CD4-positive, alpha-beta T cell treated with Interleukin-15 for 1 hour (primary cell): Measurements from ENCODE around the gene SLC23A3.

ENCODE experiments used
- DNase-seq: peaks from one replicate; pipeline ENCODE4 v3.0.0-alpha.2; 2020

Gene SLC23A3

GRCh38 chr2:219169930-219170654 is at the start of gene SLC23A3:
TSS of gene SLC23A3 (minus strand) at chr2:219170029. CDS start at chr2:219169984, 45 bp downstream.
- no peak for DNase-seq

- peak; percentile 88 for DNase-seq
Observed at GRCh38 chr2:219218732-219219701, 49.2 kb upstream of the SLC23A3 start, which contains the start of gene ABCB6. TSS of gene ABCB6 (minus strand) at chr2:219218958. CDS start at chr2:219218673, 285 bp downstream.

- no peak for DNase-seq
Observed at GRCh38 chr2:219218217-219218731, 48.4 kb upstream of the SLC23A3 start.

- DNase-seq, result peak; percentile 7
Observed at GRCh38 chr2:219216535-219216915, 46.7 kb upstream of the SLC23A3 start.

GRCh38 chr2:219215871-219216534 is 46.2 kb upstream of the SLC23A3 start:
- peak; percentile 12 for DNase-seq

- no peak for DNase-seq
Observed at GRCh38 chr2:219214786-219215185, 45.0 kb upstream of the SLC23A3 start.

- no peak for DNase-seq
Observed at GRCh38 chr2:219214141-219214540, 44.3 kb upstream of the SLC23A3 start.

GRCh38 chr2:219213486-219214071 is 43.8 kb upstream of the SLC23A3 start:
- DNase-seq, result no peak

GRCh38 chr2:219213026-219213415 is 43.2 kb upstream of the SLC23A3 start:
- DNase-seq, result no peak

- no peak for DNase-seq
Observed at GRCh38 chr2:219210886-219211362, 41.1 kb upstream of the SLC23A3 start.

- DNase-seq, result no peak
Observed at GRCh38 chr2:219210196-219210885, 40.5 kb upstream of the SLC23A3 start.

GRCh38 chr2:219209236-219210195 is 39.7 kb upstream of the SLC23A3 start:
- no peak for DNase-seq

- DNase-seq, result no peak
Observed at GRCh38 chr2:219207884-219208740, 38.3 kb upstream of the SLC23A3 start.

GRCh38 chr2:219207134-219207883 is 37.5 kb upstream of the SLC23A3 start:
- DNase-seq, result no peak

- peak; percentile 95 for DNase-seq
Observed at GRCh38 chr2:219206328-219207133, 36.7 kb upstream of the SLC23A3 start, which contains the start of gene ZFAND2B. TSS of gene ZFAND2B (plus strand) at chr2:219206782. CDS start at chr2:219206988, 206 bp downstream.

GRCh38 chr2:219205981-219206327 is 36.1 kb upstream of the SLC23A3 start:
- no peak for DNase-seq

- no peak for DNase-seq
Observed at GRCh38 chr2:219205165-219205538, 35.3 kb upstream of the SLC23A3 start.
